ENCODE data around the gene MGAT4A.

GRCh38 chr2:98768384-98769113, 37.6 kb upstream of the MGAT4A start:
- TF ChIP-seq CBX8 (IDR thresholded peaks at IDR 0.05) (no peak), CTCF (IDR thresholded peaks at IDR 0.05) (no peak), POLR2A (IDR thresholded peaks at IDR 0.05; ENCODE audit: low read length) (no peak), HOXA7 (CRISPR knock-in tag; IDR thresholded peaks at IDR 0.05) (no peak), CHD2 (IDR thresholded peaks at IDR 0.05; ENCODE audit: low read length, partially characterized antibody) (no peak), CBX2 (IDR thresholded peaks at IDR 0.05; ENCODE audit: borderline replicate concordance, low read depth) (no peak)

All from A549 (cell line).